ENCODE measurements around the gene PYCR2.
"Not testable (repeated sequence)": the region's sequence is repeated elsewhere in the genome, so short reads cannot be mapped to it uniquely, and the experiment has no call there.

The PYCR2 gene

DNA sequence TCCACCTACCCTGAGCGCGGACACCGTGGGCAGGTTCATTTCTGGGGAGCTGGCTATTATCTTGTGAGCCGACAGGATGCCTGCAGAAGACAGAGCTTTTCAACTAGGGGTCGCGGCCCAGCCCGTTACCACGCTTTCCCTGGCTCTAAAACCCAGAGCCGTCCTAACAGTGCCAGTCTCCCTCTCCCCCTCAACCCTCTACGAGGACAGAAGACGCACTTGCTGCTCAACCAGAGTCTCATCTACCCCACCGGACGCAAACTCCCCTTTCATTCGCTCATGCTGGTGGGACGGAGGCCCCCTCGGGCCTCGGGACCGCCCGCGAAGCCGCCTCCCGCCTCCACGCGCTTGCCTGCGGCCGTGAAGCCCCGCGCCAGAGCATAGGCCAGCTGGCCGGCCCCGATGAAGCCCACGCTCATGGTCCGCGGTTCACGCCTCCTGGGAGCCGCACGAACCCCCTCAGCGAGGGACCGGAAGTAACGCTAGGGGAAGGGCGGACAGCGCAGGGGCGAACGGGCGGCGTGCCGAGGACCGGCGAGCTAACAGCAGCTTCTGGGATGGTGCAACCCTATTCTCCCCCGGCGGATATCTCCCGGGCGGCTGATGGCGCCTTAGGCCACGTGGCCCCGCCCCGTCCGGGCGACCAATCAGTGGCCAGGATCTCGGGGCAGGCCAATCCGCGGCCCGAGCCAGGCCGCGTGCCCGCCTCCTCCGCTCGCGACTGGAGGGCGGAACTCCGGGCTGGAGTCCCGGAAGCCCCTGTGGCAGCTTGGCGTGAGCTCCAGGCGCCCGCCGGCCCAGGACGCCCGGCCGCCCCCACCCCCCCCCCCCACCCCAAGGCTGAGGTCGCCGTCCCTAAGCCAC, at the start of gene PYCR2:
Gene PYCR2, minus strand, starts transcription at position 559 of the 864 bp plus-strand sequence. Its CDS starts 140 bp downstream, at position 419.
- peak; percentile 100 for DNase-seq (ENCODE audit: low spot score)

DNA sequence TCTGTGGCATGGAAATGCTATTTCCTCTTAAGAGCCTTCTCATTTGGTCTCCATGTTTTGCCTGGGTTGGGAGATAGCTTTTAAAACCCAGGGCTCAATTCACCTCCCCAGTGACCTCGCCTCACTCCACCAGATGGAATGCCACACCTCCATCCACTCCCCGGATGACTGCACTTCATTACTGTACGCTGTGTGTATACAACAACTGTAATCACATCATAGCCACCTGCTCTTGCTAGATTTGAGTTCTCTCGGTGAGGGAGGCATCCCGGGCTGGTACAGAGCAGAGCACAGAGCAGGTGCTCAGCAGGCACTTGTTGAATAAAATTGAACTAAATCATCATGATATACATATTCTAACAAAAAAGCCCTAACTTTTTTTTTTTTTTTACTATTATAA, 49.1 kb upstream of the PYCR2 start:
- no peak for DNase-seq (ENCODE audit: low spot score)

GRCh38 chr1:225972344-225973152, 48.5 kb upstream of the PYCR2 start:
- no peak for DNase-seq (ENCODE audit: low spot score)

DNA sequence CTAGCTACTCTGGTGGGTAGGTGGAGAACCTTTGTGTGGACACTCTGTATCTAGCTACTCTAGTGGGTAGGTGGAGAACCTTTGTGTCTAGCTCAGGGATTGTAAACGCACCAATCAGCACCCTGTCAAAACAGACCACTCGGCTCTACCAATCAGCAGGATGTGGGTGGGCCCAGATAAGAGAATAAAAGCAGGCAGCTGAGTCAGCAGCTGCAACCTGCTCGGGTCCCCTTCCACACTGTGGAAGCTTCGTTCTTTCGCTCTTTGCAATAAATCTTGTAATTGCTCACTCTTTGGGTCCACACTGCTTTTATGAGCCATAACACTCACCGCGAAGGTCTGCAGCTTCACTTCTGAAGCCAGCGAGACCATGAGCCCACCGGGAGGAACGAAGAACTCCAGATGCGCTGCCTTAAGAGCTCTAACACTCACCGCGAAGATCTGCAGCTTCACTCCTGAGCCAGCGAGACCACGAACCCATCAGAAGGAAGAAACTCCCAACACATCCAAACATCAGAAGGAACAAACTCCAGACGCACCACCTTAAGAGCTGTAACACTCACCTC, 46.6 kb upstream of the PYCR2 start:
- not testable (repeated sequence) for DNase-seq (ENCODE audit: low spot score)

DNA sequence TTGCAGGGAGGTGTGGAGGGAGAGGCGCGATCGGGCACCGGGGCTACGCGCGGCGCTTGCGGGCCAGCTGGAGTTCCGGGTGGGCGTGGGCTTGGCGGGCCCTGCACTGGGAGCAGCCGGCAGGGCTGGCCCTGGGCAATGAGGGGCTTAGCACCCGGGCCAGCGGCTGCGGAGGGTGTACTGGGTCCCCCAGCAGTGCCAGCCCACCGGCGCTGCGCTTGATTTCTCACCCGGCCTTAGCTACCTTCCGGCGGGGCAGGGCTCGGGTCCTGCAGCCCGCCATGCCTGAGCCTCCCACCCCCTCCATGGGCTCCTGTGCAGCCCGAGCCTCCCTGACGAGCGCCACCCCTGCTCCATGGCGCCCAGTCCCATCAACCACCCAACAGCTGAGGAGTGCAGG, 45.7 kb upstream of the PYCR2 start:
- DNase-seq (ENCODE audit: low spot score): not testable (repeated sequence)

DNA sequence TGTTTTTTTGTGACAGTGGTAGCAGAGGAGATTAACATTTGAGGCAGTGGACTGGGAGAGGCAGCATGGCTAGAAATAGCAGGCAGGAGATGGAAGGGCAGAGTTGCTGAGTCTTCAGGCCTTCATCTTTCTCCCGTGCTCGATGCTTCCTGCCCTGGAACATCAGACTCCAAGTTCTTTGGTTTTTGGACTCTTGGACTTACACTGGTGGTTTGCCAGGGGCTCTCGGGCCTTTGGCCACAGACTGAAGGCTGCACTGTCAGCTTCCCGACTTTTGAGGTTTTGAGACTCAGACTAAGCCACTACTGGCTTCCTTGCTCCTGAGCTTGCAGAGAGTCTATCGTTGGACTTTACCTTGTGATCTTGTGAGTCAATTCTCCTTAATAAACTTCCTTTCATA, 41.2 kb upstream of the PYCR2 start:
- DNase-seq (ENCODE audit: low spot score): no peak

- DNase-seq (ENCODE audit: low spot score): no peak
Measured at GRCh38 chr1:225963735-225964530, 39.9 kb upstream of the PYCR2 start.

DNA sequence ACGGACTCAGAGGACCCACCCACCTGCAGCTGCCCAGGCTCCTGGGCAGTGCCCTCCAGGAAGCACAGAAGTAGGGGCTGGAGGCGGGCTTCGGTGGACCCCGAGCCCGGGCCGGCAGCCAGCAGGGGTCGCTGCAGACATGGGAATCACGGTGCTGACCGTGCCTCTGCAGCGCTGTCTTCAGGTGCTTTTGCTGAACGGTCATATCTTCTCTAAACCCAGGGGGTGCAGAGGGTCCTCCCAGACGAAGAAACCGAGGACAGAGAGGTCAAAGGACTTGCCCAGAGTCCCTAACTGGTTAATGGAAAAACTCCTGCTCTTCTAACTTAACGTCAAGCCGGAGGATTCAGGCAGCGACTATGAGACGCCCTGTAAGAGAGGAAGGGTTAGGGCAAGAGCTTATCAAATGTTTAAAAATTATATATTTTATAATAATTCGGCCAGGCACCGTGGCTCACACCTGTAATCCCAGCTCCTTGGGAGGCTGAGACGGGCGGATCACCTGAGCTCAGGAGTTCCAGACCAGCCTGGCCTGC, 38.5 kb upstream of the PYCR2 start:
- DNase-seq (ENCODE audit: low spot score): no peak

- DNase-seq (ENCODE audit: low spot score): no peak
Measured at GRCh38 chr1:225961659-225962439, 37.8 kb upstream of the PYCR2 start.

- no peak for DNase-seq (ENCODE audit: low spot score)
Measured at GRCh38 chr1:225958041-225958440, 34.0 kb upstream of the PYCR2 start.

DNA sequence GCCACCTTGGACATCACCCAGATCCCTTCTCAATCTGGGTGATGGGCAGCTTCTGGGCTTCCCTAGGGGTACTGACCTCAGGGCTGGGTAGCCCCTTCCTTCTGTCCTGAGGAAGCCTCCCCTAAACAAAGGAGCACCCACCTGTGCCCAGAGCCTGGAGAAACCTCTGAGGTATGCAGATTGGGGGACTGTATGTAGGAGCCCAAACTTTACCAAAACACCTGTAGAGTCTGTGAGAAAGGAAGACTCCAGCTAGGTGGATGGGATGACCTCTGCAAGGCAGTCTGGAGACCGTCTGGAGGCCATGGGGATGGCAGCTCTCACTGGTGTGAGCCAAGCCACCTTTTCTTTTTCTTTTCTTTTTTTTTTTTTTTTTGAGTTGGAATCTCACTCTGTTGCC, 30.7 kb upstream of the PYCR2 start:
- no peak for DNase-seq (ENCODE audit: low spot score)

DNA sequence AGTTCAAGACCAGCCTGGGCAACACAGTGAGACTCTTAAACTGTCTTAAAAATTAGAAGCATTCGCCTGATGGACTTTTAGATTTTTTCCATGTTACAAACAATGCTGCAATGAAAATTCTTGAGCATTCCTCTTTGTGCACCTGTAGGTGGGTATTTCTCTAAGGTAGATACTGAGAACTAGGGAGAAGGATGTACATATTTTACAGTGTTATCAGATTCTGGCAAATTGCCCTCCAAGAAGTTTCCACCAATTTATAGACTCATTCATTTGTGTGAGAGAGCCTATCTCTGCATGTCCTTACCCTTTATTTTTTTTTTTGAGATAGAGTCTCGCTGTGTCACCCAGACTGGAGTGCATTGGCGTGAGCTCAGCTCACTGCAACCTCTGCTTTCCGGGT, 29.3 kb upstream of the PYCR2 start:
- no peak for DNase-seq (ENCODE audit: low spot score)

GRCh38 chr1:225950905-225951497, 27.0 kb upstream of the PYCR2 start:
- no peak for DNase-seq (ENCODE audit: low spot score)

- no peak for DNase-seq (ENCODE audit: low spot score)
Measured at GRCh38 chr1:225949041-225949440, 25.0 kb upstream of the PYCR2 start.

GRCh38 chr1:225946803-225947202, 22.8 kb upstream of the PYCR2 start:
- DNase-seq (ENCODE audit: low spot score): no peak

DNA sequence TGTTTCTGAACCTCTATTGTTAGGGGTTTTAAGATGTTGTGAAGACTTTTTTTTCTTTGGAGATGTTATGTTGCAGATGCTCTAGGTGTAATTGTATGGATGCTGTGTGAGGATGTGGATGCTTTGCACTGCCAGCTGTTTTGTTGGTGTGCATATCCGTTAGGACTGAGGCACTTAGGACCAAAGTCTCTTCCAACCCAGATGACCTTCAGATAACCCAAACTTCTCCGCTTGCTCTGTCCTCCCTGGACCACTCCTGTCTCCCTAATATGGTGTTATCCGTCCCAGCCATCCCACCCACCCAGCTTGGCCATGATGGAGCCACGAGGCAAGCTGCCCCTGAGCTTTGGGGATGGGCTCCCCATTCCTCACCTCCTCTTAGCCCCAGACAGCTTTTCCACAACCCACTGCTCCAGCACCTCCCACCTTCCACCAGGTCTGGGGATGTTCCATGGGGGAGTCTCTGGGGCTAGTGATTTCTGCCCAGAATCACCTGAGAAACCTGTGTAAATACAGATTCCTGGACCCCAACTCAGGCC, 22.1 kb upstream of the PYCR2 start:
- DNase-seq (ENCODE audit: low spot score): no peak

DNA sequence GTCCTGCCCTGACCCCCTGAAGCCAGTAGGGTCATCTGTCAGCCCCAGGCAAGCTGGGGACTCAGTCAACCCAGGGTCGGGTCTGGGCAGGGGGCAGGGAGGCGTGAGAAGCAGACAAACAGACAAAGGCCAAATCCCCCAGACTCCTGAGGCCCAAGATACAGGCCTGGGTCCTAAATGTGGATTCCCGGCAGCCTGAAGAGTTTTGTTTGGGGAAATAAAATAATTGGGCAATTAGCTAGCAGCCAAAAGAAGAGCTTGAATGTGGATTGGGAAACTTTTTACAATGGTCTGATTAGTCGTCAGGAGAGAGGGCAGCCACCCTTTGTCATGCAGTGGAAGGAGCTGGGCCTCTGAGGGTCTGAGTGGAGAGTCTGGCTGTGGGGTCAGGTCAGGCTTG, 21.5 kb upstream of the PYCR2 start:
- DNase-seq (ENCODE audit: low spot score): no peak

- DNase-seq (ENCODE audit: low spot score): no peak
Measured at GRCh38 chr1:225944951-225945350, 20.9 kb upstream of the PYCR2 start.

DNA sequence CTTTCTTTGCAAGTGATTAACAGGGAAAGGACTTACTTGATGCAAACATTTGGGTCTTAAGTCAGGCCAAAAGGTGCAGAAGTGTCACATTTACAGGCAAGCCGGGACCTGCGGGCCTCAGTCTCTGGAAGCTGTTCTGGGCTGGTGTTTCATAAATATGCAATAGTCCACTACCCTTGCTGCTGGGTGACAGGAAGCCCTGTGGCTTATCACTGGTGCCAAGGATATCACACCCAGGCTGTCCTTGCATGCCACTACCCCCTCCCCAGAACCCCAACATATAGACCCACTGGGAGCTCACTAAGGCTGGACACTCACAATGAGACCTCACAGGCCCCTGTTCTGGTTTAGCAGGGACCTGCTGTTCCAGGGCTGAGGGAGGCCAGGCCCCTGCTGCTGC, 20.3 kb upstream of the PYCR2 start:
- no peak for DNase-seq (ENCODE audit: low spot score)

GRCh38 chr1:225943582-225943981, 19.5 kb upstream of the PYCR2 start:
- DNase-seq (ENCODE audit: low spot score): no peak
